H1 (cell line): Measurements from ENCODE around the gene PROX2. TPM values are rescaled to one million over a fixed set of nuclear protein-coding genes. Genes with fewer than 3 reads are reported as not detected.

Experiments used
- CREB1 ChIP-seq: IDR thresholded peaks from 2 replicates; pipeline ENCODE4 v1.6.1; 2012; ENCODE audit warnings: inconsistent platforms
- GABPA ChIP-seq: IDR thresholded peaks from 2 replicates; pipeline ENCODE4 v1.6.1; 2011; ENCODE audit warnings: mild to moderate bottlenecking, low read length, moderate library complexity, borderline replicate concordance; ENCODE audit not compliant: insufficient read depth
- JUND ChIP-seq: IDR thresholded peaks from 2 replicates; pipeline ENCODE4 v1.6.1; 2011; ENCODE audit warnings: mild to moderate bottlenecking, improper control_type of control experiment, low read length
- RAD21 ChIP-seq, 2 experiments: IDR thresholded peaks in 1 of 2; conservative IDR thresholded peaks in 1 of 2; 2 replicates each; pipeline ENCODE4 v1.6.1; 2011; ENCODE audit warnings: low read depth in 2 of 2, low read length in 2 of 2, improper control_type of control experiment in 1 of 2, inconsistent platforms in 1 of 2, mild to moderate bottlenecking in 1 of 2, moderate library complexity in 1 of 2
- SAP30 ChIP-seq: fragments of 300-600 bp; sonication (generic); IDR thresholded peaks from 2 replicates; pipeline ENCODE4 v1.7.1; 2012; ENCODE audit warnings: low read length, moderate library complexity, mild to moderate bottlenecking, inconsistent platforms; ENCODE audit not compliant: insufficient read depth, insufficient replicate concordance
- SIRT6 ChIP-seq: IDR thresholded peaks from one replicate; pipeline ENCODE4 v1.7.1; 2012; ENCODE audit warnings: low read length, inconsistent platforms
- SP2 ChIP-seq: IDR thresholded peaks from 2 replicates; pipeline ENCODE4 v1.6.1; 2012; ENCODE audit warnings: mild to moderate bottlenecking, low read length, inconsistent platforms
- polyA plus RNA-seq, 7 experiments: library from polyadenylated mRNA; depleted of rRNA in 3 of 7; stranded (reverse) in 5 of 7; unstranded in 2 of 7; fragments of >200 nt in 5 of 7; fragments of 200-250 nt in 2 of 7; gene quantifications; 1 replicate in 5 of 7; 2 replicates in 1 of 7; 4 replicates in 1 of 7; pipeline versions ENCODE4 v1.2.1 to v1.2.3, GENCODE V29; 2011 to 2013; ENCODE audit warnings: missing spikeins in 2 of 7, mixed read lengths in 2 of 7
- total RNA-seq: library from RNA; stranded (reverse); fragmentation: NEBNext Ultra II Directional; extraction: Animal tissue kit (Norgen Biotek cat#: 25700); gene quantifications from 2 replicates; pipeline ENCODE4 v1.2.1, GENCODE V29; 2021
- TF ChIP-seq, protein P1 (sequence below): fragments of 300-600 bp; sonication (generic); IDR thresholded peaks from 2 replicates; pipeline ENCODE4 v1.7.1; 2012; ENCODE audit warnings: low read length, moderate library complexity, mild to moderate bottlenecking, inconsistent platforms; ENCODE audit not compliant: insufficient replicate concordance

PROX2 gene
- total and polyA plus RNA-seq, 2 of the 8 experiments (the other 6 are each of a cell fraction or from before 2014, with no cell fraction given) = 0.03 TPM; not detected in 1

DNA sequence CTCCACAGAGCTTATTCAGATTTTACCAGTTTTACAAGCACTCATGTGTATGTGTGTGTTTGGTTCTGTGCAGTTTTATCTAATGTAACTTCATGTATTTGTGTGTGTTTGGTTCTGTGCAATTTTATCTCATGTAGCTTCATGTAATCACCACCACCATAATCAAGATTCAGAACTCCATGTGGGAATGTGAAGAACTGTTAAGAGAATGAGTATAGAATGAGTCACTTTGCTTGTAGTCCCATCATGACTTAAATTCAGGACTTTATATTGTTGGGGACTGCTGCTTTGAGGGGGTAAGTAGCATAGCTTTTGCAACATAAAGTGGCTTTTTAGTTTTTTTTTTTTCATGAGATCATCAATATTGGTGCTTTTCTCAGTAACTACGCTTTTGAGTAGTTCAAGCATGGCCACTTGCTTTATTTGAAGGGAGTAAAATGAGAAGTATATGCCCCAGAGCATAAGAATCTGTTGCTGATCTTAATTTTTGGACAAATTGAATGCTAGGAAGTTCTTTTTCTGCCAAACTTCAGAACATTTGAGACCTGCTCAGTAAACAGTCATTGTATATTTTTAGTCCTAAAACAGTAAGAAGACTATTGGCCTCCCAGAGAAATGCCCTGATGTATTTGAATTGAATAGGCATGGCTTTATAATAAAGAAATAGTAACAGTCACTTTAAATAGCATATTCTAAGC is 28.8 kb downstream of the PROX2 start (continued):
- TF ChIP-seq, protein P1, sequence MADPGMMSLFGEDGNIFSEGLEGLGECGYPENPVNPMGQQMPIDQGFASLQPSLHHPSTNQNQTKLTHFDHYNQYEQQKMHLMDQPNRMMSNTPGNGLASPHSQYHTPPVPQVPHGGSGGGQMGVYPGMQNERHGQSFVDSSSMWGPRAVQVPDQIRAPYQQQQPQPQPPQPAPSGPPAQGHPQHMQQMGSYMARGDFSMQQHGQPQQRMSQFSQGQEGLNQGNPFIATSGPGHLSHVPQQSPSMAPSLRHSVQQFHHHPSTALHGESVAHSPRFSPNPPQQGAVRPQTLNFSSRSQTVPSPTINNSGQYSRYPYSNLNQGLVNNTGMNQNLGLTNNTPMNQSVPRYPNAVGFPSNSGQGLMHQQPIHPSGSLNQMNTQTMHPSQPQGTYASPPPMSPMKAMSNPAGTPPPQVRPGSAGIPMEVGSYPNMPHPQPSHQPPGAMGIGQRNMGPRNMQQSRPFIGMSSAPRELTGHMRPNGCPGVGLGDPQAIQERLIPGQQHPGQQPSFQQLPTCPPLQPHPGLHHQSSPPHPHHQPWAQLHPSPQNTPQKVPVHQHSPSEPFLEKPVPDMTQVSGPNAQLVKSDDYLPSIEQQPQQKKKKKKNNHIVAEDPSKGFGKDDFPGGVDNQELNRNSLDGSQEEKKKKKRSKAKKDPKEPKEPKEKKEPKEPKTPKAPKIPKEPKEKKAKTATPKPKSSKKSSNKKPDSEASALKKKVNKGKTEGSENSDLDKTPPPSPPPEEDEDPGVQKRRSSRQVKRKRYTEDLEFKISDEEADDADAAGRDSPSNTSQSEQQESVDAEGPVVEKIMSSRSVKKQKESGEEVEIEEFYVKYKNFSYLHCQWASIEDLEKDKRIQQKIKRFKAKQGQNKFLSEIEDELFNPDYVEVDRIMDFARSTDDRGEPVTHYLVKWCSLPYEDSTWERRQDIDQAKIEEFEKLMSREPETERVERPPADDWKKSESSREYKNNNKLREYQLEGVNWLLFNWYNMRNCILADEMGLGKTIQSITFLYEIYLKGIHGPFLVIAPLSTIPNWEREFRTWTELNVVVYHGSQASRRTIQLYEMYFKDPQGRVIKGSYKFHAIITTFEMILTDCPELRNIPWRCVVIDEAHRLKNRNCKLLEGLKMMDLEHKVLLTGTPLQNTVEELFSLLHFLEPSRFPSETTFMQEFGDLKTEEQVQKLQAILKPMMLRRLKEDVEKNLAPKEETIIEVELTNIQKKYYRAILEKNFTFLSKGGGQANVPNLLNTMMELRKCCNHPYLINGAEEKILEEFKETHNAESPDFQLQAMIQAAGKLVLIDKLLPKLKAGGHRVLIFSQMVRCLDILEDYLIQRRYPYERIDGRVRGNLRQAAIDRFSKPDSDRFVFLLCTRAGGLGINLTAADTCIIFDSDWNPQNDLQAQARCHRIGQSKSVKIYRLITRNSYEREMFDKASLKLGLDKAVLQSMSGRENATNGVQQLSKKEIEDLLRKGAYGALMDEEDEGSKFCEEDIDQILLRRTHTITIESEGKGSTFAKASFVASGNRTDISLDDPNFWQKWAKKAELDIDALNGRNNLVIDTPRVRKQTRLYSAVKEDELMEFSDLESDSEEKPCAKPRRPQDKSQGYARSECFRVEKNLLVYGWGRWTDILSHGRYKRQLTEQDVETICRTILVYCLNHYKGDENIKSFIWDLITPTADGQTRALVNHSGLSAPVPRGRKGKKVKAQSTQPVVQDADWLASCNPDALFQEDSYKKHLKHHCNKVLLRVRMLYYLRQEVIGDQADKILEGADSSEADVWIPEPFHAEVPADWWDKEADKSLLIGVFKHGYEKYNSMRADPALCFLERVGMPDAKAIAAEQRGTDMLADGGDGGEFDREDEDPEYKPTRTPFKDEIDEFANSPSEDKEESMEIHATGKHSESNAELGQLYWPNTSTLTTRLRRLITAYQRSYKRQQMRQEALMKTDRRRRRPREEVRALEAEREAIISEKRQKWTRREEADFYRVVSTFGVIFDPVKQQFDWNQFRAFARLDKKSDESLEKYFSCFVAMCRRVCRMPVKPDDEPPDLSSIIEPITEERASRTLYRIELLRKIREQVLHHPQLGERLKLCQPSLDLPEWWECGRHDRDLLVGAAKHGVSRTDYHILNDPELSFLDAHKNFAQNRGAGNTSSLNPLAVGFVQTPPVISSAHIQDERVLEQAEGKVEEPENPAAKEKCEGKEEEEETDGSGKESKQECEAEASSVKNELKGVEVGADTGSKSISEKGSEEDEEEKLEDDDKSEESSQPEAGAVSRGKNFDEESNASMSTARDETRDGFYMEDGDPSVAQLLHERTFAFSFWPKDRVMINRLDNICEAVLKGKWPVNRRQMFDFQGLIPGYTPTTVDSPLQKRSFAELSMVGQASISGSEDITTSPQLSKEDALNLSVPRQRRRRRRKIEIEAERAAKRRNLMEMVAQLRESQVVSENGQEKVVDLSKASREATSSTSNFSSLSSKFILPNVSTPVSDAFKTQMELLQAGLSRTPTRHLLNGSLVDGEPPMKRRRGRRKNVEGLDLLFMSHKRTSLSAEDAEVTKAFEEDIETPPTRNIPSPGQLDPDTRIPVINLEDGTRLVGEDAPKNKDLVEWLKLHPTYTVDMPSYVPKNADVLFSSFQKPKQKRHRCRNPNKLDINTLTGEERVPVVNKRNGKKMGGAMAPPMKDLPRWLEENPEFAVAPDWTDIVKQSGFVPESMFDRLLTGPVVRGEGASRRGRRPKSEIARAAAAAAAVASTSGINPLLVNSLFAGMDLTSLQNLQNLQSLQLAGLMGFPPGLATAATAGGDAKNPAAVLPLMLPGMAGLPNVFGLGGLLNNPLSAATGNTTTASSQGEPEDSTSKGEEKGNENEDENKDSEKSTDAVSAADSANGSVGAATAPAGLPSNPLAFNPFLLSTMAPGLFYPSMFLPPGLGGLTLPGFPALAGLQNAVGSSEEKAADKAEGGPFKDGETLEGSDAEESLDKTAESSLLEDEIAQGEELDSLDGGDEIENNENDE = no peak
- TF ChIP-seq SP2 = no peak
- TF ChIP-seq SIRT6 = no peak
- no peak for TF ChIP-seq JUND
- TF ChIP-seq GABPA = no peak
- no peak for TF ChIP-seq RAD21 (IDR thresholded peaks at IDR 0.05 in 1 of 2, conservative IDR thresholded peaks at IDR 0.05 in 1 of 2; ENCODE audit: low read depth in 2 of 2, low read length in 2 of 2)
- no peak for TF ChIP-seq SAP30
- TF ChIP-seq CREB1 = no peak
